Naive B cell (primary cell): ENCODE measurements around the gene DCUN1D1. TPM values are rescaled to one million over a fixed set of nuclear protein-coding genes. Genes with fewer than 3 reads are reported as not detected.

ENCODE experiments used
- ATAC-seq, 2 donors: fragments of 150-1000 bp; cut with Tn5 transposase; 2 replicates each; pipeline ENCODE4 v1.10.0; 2021; ENCODE audit warnings: low read depth in 2 of 2, mild to moderate bottlenecking in 2 of 2, moderate library complexity in 2 of 2
- DNase-seq: peaks from one replicate; pipeline ENCODE4 v3.0.0; 2022
- H3K27ac Mint-ChIP-seq, 6 donors: one replicate each; pipeline ENCODE4 v1.8.0; 2020 to 2022; ENCODE audit warnings: mild to moderate bottlenecking in 6 of 6, mixed read lengths in 6 of 6, moderate library complexity in 5 of 6, inconsistent platforms in 2 of 6
- H3K27me3 Mint-ChIP-seq, 3 donors: one replicate each; pipeline ENCODE4 v1.8.0; 2021 to 2022; ENCODE audit warnings: mixed read lengths in 3 of 3, mild to moderate bottlenecking in 1 of 3
- H3K36me3 Mint-ChIP-seq, 2 donors: one replicate each; pipeline ENCODE4 v1.8.0; 2020 to 2022; ENCODE audit warnings: mixed read lengths in 2 of 2, inconsistent platforms in 1 of 2, mild to moderate bottlenecking in 1 of 2
- H3K4me1 Mint-ChIP-seq, 3 donors: one replicate each; pipeline ENCODE4 v1.8.0; 2020 to 2022; ENCODE audit warnings: mixed read lengths in 3 of 3, inconsistent platforms in 1 of 3, mild to moderate bottlenecking in 1 of 3, moderate library complexity in 1 of 3
- H3K4me3 Mint-ChIP-seq, 8 donors: one replicate each; pipeline ENCODE4 v1.8.0; 2020 to 2022; ENCODE audit warnings: mild to moderate bottlenecking in 8 of 8, mixed read lengths in 8 of 8, moderate library complexity in 8 of 8, inconsistent platforms in 2 of 8
- H3K9me3 Mint-ChIP-seq, 7 donors: one replicate each; pipeline ENCODE4 v1.8.0; 2020 to 2022; ENCODE audit warnings: mixed read lengths in 7 of 7, mild to moderate bottlenecking in 5 of 7, inconsistent platforms in 2 of 7, moderate library complexity in 1 of 7
- polyA plus RNA-seq, 6 donors: library from polyadenylated mRNA; unstranded; fragments of 300-500 nt; fragmentation: Illumina TruSeq; gene quantifications; one replicate each; pipeline ENCODE4 v1.2.3, GENCODE V29; 2021; ENCODE audit warnings: low read depth in 6 of 6

The DCUN1D1 gene
- polyA plus RNA-seq, 6 donors from 2014 or later, result 19.0 to 29.6 (median 24.6) TPM

- Mint-ChIP-seq H3K27me3 (no peaks in the 10 kb centered on the region), H3K9me3 (no peaks in the 10 kb centered on the region), H3K4me3 (no peak overlapping the region), H3K4me1 (peaks cover 27 to 47% (median 42%) of the 10 kb centered on the region in 3 donors), H3K36me3 (no peaks in the 10 kb centered on the region), H3K27ac (peak overlapping the region in 2 of 6 donors; percentile 77)
- DNase-seq (no peak), ATAC-seq (no peak)
Observed at GRCh38 chr3:182969277-182969676, 11.1 kb downstream of the DCUN1D1 start.

GRCh38 chr3:182967218-182968204 is 12.8 kb downstream of the DCUN1D1 start:
- Mint-ChIP-seq H3K4me1 (peaks cover 27 to 45% (median 38%) of the 10 kb centered on the region in 3 donors), H3K9me3 (no peaks in the 10 kb centered on the region), H3K27me3 (no peaks in the 10 kb centered on the region), H3K4me3 (peak overlapping the region in 4 of 8 donors; percentile 4 to 32 (median 20)), H3K27ac (peak overlapping the region in 1 of 6 donors; percentile 0), H3K36me3 (no peaks in the 10 kb centered on the region)
- DNase-seq, result no peak
- ATAC-seq, result no peak

- H3K27me3 Mint-ChIP-seq, result no peaks in the 10 kb centered on the region
- peak overlapping the region in 1 of 8 donors; percentile 32 for H3K4me3 Mint-ChIP-seq
- no peak for ATAC-seq
Observed at GRCh38 chr3:182965861-182966366, 14.4 kb downstream of the DCUN1D1 start.

GRCh38 chr3:182964179-182964578 is 16.2 kb downstream of the DCUN1D1 start:
- Mint-ChIP-seq H3K4me1 (peaks cover 17 to 27% (median 24%) of the 10 kb centered on the region in 3 donors), H3K27me3 (no peaks in the 10 kb centered on the region), H3K9me3 (no peaks in the 10 kb centered on the region), H3K4me3 (no peak overlapping the region), H3K27ac (no peak overlapping the region), H3K36me3 (peaks cover 0 to 12% of the 10 kb centered on the region in 2 donors)
- no peak for DNase-seq
- no peak for ATAC-seq

More at GRCh38 chr3:182965861-182966366, 14.4 kb downstream of the DCUN1D1 start:
- Mint-ChIP-seq H3K4me1 (peaks cover 24 to 31% (median 27%) of the 10 kb centered on the region in 3 donors), H3K27ac (peak overlapping the region in 1 of 6 donors; percentile 71), H3K9me3 (no peaks in the 10 kb centered on the region), H3K36me3 (no peaks in the 10 kb centered on the region)
- DNase-seq, result no peak

GRCh38 chr3:182962166-182962565 is 18.2 kb downstream of the DCUN1D1 start:
- Mint-ChIP-seq H3K4me1 (peaks cover 7 to 9% (median 8%) of the 10 kb centered on the region in 3 donors), H3K36me3 (peaks cover 9 to 16% of the 10 kb centered on the region in 2 donors), H3K9me3 (no peaks in the 10 kb centered on the region), H3K27me3 (no peaks in the 10 kb centered on the region), H3K27ac (no peak overlapping the region), H3K4me3 (no peak overlapping the region)
- DNase-seq (no peak), ATAC-seq (no peak)

- Mint-ChIP-seq H3K9me3 (no peaks in the 10 kb centered on the region), H3K27ac (peak overlapping the region in 1 of 6 donors; percentile 27), H3K4me1 (peaks cover 0 to 3% (median 0%) of the 10 kb centered on the region in 3 donors), H3K4me3 (no peak overlapping the region), H3K27me3 (no peaks in the 10 kb centered on the region), H3K36me3 (peaks cover 16 to 21% of the 10 kb centered on the region in 2 donors)
- no peak for DNase-seq
- no peak for ATAC-seq
Observed at GRCh38 chr3:182959474-182960350, 20.6 kb downstream of the DCUN1D1 start.

GRCh38 chr3:182957676-182958266 is 22.6 kb downstream of the DCUN1D1 start:
- H3K4me3 Mint-ChIP-seq, result no peak overlapping the region
- H3K36me3 Mint-ChIP-seq, result peaks cover 19 to 28% of the 10 kb centered on the region in 2 donors
- H3K27ac Mint-ChIP-seq, result peak overlapping the region in 1 of 6 donors; percentile 24
- H3K4me1 Mint-ChIP-seq, result peaks cover 0 to 3% (median 3%) of the 10 kb centered on the region in 3 donors
- no peak for DNase-seq
- no peaks in the 10 kb centered on the region for H3K27me3 Mint-ChIP-seq
- H3K9me3 Mint-ChIP-seq, result no peaks in the 10 kb centered on the region
- no peak for ATAC-seq

- Mint-ChIP-seq H3K27ac (no peak overlapping the region), H3K36me3 (peaks cover 24 to 30% of the 10 kb centered on the region in 2 donors), H3K9me3 (no peaks in the 10 kb centered on the region), H3K4me3 (no peak overlapping the region), H3K4me1 (peaks cover 0 to 4% (median 3%) of the 10 kb centered on the region in 3 donors), H3K27me3 (no peaks in the 10 kb centered on the region)
- no peak for ATAC-seq
- DNase-seq, result no peak
Observed at GRCh38 chr3:182957226-182957625, 23.1 kb downstream of the DCUN1D1 start.

- no peak for DNase-seq
- H3K4me1 Mint-ChIP-seq, result peaks cover 0 to 7% (median 4%) of the 10 kb centered on the region in 3 donors
- H3K27me3 Mint-ChIP-seq, result no peaks in the 10 kb centered on the region
- H3K36me3 Mint-ChIP-seq, result peaks cover 27 to 29% of the 10 kb centered on the region in 2 donors
- no peak overlapping the region for H3K4me3 Mint-ChIP-seq
- no peaks in the 10 kb centered on the region for H3K9me3 Mint-ChIP-seq
- H3K27ac Mint-ChIP-seq, result peak overlapping the region in 1 of 6 donors; percentile 11
- ATAC-seq, result no peak
Observed at GRCh38 chr3:182954553-182955235, 25.6 kb downstream of the DCUN1D1 start.

GRCh38 chr3:182949688-182950087 is 30.6 kb downstream of the DCUN1D1 start:
- Mint-ChIP-seq H3K9me3 (no peaks in the 10 kb centered on the region), H3K27ac (no peak overlapping the region), H3K27me3 (no peaks in the 10 kb centered on the region), H3K36me3 (peaks cover 30 to 41% of the 10 kb centered on the region in 2 donors), H3K4me1 (peaks cover 0 to 8% (median 4%) of the 10 kb centered on the region in 3 donors), H3K4me3 (no peak overlapping the region)
- no peak for DNase-seq
- ATAC-seq, result no peak

- DNase-seq, result no peak
- no peaks in the 10 kb centered on the region for H3K9me3 Mint-ChIP-seq
- H3K36me3 Mint-ChIP-seq, result peaks cover 31 to 37% of the 10 kb centered on the region in 2 donors
- H3K27me3 Mint-ChIP-seq, result no peaks in the 10 kb centered on the region
- H3K4me1 Mint-ChIP-seq, result peaks cover 0 to 8% (median 4%) of the 10 kb centered on the region in 3 donors
- no peak overlapping the region for H3K4me3 Mint-ChIP-seq
- ATAC-seq, result no peak
- H3K27ac Mint-ChIP-seq, result peak overlapping the region in 1 of 6 donors; percentile 8
Observed at GRCh38 chr3:182948305-182948704, 32.0 kb downstream of the DCUN1D1 start.

GRCh38 chr3:182947888-182948287 is 32.5 kb downstream of the DCUN1D1 start:
- Mint-ChIP-seq H3K4me1 (peaks cover 0 to 8% (median 3%) of the 10 kb centered on the region in 3 donors), H3K4me3 (no peak overlapping the region), H3K27ac (peak overlapping the region in 3 of 6 donors; percentile 2 to 19 (median 8)), H3K27me3 (no peaks in the 10 kb centered on the region), H3K36me3 (peaks cover 30 to 37% of the 10 kb centered on the region in 2 donors), H3K9me3 (no peaks in the 10 kb centered on the region)
- DNase-seq, result no peak
- peak in 1 of 2 donors; percentile 39 for ATAC-seq
